ENCODE measurements around the gene FZD8. TPM values are rescaled to one million over a fixed set of nuclear protein-coding genes. Genes with fewer than 3 reads are reported as not detected.

FZD8 gene
- total RNA-seq, 2 experiments from 2014 or later: 0.18 to 0.35 TPM

DNA sequence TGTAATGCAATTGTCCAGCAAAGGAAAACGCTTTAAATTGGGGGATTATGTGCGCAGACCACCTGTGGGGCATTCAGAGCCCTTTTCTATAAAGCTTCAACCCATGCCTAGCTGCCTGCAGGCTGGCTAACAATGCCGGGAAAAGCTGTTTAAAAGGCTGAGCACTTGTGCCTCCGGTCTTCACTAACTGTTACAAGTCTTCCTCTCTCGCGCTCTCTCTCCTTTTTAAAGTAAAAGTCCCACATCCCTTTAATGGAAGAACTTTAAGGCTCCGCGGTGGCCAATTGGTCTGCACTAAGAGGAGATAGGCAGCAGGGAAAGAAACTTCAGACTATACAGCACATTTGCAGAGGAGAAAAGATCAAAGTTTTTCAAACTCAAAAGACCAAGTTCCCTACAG, 4.6 kb downstream of the FZD8 start:
- Mint-ChIP-seq H3K4me3 (no peak overlapping the region), H3K36me3 (no peaks in the 10 kb centered on the region), H3K4me1 (peaks cover 16% of the 10 kb centered on the region), H3K27ac (no peak overlapping the region), H3K27me3 (peaks cover 56% of the 10 kb centered on the region), H3K9me3 (ENCODE audit: low read depth) (no peaks in the 10 kb centered on the region)
- DNase-seq: no peak
- CTCF ChIA-PET: no interaction called here
- ATAC-seq: no peak

DNA sequence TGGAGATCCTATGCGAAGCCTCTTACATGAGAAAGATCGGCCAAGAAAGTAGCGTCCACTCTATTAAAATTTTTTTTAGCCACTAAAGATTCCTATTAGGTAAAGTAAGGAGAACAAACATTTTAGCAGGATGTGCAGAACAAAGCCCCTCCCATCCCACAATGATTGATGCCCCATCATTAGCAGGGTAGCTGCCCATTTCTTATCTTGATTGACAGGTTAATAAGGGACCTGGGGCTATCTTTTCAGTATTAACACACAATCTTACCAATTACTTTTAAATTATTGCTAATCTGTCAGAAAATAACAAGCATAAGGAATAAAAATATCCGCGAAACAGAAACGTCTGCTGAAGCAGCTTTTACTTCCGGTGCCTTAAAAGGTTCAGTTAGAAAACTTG, 5.1 kb downstream of the FZD8 start:
- DNase-seq (no peak), ATAC-seq (no peak)
- Mint-ChIP-seq H3K36me3 (no peaks in the 10 kb centered on the region), H3K27ac (no peak overlapping the region), H3K4me3 (no peak overlapping the region), H3K9me3 (ENCODE audit: low read depth) (no peaks in the 10 kb centered on the region), H3K27me3 (peaks cover 52% of the 10 kb centered on the region), H3K4me1 (peaks cover 12% of the 10 kb centered on the region)
- CTCF ChIA-PET: no interaction called here

DNA sequence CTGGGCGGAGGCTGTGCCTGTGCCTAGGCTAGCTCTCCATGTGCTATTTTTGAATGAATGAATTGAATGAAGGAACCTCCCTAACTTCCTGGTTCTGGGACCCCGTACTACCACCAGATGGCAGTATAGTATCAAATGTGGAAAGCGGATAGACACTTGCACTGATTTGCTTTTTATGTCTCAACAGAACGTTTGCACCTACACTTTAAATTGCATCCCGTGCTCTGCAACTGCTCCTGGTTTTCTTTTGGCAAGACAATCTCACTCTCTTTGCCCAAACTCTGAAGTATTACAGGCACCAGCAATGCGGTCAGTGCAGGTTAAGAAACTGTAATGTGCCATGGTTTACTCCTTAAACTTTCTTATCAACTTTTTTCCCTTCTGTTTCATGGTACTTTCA, 6.5 kb downstream of the FZD8 start:
- CTCF ChIA-PET: interaction anchor here (0.8 to 1.7 kb wide), 10 partner anchors 9 to 744 kb away, joined by 3 to 5 read pairs (median 3); no protein-coding TSS in a partner anchor
- Mint-ChIP-seq H3K27ac (no peak overlapping the region), H3K4me1 (peaks cover 8% of the 10 kb centered on the region), H3K9me3 (ENCODE audit: low read depth) (no peaks in the 10 kb centered on the region), H3K36me3 (no peaks in the 10 kb centered on the region), H3K4me3 (no peak overlapping the region), H3K27me3 (peaks cover 47% of the 10 kb centered on the region)
- ATAC-seq (peak; percentile 64), DNase-seq (peak; percentile 51)

DNA sequence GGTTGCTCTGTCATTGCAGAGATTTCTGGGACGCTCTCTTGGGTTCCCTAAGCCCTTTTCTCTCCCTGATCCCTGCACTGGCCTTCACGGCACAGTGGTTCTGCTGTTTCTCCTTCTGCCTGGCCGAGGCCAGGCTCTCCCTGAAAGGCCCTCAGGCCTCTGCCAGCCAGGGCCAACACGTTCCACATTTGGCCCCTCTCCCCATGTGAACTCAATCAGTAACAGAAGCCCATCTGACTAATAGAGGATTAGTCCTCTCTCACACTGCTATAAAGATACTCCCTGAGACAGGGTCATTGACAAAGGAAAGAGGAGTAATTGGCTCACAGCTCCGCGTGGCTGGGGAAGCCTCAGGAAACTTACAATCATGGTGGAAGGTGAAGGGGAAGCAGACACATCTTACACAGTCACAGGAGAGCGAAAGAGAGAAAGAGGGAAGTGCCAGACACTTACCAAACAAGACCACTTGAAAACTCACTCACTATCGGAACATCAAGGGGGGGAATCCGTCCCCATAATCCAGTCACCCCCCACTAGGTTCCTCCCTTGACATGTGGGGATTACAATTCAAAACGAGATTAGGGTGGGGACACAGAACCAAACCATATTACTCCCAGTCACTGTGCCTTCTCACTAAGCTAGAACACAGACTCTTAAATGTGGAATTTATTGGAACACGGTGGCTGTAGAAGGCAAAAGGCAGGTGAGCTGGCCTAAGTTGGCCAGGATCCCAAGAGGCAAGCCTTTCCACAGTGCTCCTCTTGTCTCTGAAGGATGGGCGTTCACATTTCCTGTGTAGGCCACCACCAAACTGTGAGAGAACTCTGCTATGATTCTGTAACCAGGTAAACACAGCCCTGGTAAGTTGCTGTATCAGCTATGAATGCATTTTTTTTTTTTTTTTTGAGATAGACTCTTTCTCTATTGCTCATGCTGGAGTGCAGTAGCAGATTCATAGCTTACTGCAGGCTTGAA, 8.8 kb downstream of the FZD8 start:
- no peak for ATAC-seq
- Mint-ChIP-seq H3K4me3 (no peak overlapping the region), H3K27me3 (peaks cover 41% of the 10 kb centered on the region), H3K27ac (no peak overlapping the region), H3K36me3 (no peaks in the 10 kb centered on the region), H3K9me3 (ENCODE audit: low read depth) (no peaks in the 10 kb centered on the region), H3K4me1 (no peaks in the 10 kb centered on the region)
- CTCF ChIA-PET: interaction anchor here (0.8 kb wide), 1 partner anchor 8 kb away, joined by 5 read pairs; no protein-coding TSS in a partner anchor
- no peak for DNase-seq

DNA sequence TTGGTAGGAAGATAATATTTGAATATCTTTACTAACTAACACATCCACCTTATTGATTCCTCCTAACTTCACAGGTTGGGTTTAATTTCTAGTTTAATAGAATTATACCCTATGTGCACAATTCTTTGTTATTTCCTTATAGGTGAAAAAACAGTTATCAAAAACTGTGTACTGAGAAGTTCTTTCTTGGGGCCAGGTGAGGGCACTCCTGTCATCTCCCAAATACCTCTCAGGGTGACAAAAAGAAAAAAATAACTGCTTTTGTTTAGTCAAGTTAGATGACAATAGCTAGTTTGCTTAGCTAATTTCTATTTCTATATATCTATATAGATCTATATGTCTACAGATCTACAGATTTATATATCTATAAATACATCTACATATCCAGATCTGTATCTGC, 10.1 kb downstream of the FZD8 start:
- H3K9me3 Mint-ChIP-seq (ENCODE audit: low read depth): no peaks in the 10 kb centered on the region
- H3K36me3 Mint-ChIP-seq: no peaks in the 10 kb centered on the region
- H3K4me3 Mint-ChIP-seq: no peak overlapping the region
- ATAC-seq (no peak), DNase-seq (no peak)
- H3K27me3 Mint-ChIP-seq: peaks cover 31% of the 10 kb centered on the region
- no peaks in the 10 kb centered on the region for H3K4me1 Mint-ChIP-seq
- CTCF ChIA-PET: no interaction called here
- no peak overlapping the region for H3K27ac Mint-ChIP-seq

DNA sequence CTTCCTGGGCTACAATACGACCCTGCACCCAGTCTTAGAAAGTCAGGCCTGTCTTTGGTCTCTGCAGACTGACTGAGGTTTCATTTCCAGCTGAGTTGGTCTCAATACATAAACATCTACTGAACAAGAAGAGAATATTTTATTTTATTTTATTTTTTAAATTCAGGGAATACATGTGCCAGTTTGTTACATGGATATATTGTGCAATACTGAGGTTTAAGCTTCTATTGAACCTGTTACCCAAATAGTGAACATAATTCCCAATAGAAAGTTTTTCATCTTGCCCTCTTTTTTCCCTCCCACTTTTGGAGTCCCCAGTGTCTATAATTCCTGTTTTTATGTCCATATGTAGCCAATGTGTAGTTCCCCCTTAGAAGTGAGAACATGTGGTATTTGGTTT, 10.7 kb downstream of the FZD8 start:
- Mint-ChIP-seq H3K27ac (no peak overlapping the region), H3K4me1 (no peaks in the 10 kb centered on the region), H3K4me3 (no peak overlapping the region), H3K9me3 (ENCODE audit: low read depth) (no peaks in the 10 kb centered on the region), H3K27me3 (peaks cover 25% of the 10 kb centered on the region), H3K36me3 (no peaks in the 10 kb centered on the region)
- DNase-seq (no peak), ATAC-seq (no peak)
- CTCF ChIA-PET: no interaction called here

DNA sequence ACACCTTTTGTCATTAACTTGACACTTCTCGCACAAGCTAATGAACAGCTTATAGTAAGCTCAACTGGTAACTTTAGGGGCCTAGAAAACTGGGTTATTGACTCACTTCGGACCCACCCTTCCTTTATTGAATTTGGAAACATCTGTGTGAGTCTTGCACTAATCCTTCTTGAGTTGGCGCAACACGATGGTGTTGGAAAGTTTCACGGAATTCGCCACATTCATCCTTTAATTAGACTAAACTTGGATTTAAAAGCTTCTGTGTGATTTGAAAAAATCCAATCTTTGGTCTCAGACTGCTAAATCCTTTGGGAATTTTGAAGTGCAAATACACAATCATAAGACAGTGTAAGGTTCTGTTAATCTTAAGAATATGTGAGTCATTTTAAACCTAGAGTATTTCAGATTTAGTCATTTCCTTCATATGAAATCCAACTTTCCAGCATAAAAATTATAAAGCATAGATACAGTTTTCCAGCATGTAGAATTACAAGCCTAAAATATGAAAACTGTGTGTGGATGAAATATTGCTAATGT, 15.1 kb downstream of the FZD8 start:
- CTCF ChIA-PET: no interaction called here
- ATAC-seq: no peak
- H3K36me3 Mint-ChIP-seq: no peaks in the 10 kb centered on the region

DNA sequence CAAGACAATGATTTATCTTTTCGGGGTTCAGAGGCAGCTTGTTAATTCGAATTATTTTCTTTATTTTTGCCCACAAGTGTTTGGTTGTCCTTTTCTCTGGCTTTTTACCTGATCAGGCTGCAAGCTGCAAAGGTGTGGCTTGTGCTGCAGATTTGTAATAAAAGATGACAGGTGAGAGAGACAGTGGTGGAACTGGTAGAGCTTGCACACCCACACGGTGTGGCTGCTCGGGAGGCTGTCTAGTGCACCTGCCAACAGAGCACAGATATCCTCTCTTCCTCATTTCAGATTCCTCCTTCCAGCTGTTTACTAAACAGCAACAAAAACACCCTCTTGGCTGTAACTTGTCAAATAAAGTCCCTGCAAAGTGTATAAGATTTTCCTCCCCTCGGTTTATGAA, 27.8 kb downstream of the FZD8 start:
- Mint-ChIP-seq H3K27me3 (peaks cover 29% of the 10 kb centered on the region), H3K27ac (no peak overlapping the region), H3K36me3 (no peaks in the 10 kb centered on the region), H3K4me3 (no peak overlapping the region), H3K9me3 (ENCODE audit: low read depth) (peaks cover 2% of the 10 kb centered on the region), H3K4me1 (no peaks in the 10 kb centered on the region)
- ATAC-seq (no peak), DNase-seq (no peak)
- CTCF ChIA-PET: no interaction called here

More for the DNA sequence above, 15.1 kb downstream of the FZD8 start:
- DNase-seq: no peak
- Mint-ChIP-seq H3K27me3 (peaks cover 11% of the 10 kb centered on the region), H3K9me3 (ENCODE audit: low read depth) (no peaks in the 10 kb centered on the region), H3K4me3 (no peak overlapping the region), H3K27ac (no peak overlapping the region), H3K4me1 (no peaks in the 10 kb centered on the region)

DNA sequence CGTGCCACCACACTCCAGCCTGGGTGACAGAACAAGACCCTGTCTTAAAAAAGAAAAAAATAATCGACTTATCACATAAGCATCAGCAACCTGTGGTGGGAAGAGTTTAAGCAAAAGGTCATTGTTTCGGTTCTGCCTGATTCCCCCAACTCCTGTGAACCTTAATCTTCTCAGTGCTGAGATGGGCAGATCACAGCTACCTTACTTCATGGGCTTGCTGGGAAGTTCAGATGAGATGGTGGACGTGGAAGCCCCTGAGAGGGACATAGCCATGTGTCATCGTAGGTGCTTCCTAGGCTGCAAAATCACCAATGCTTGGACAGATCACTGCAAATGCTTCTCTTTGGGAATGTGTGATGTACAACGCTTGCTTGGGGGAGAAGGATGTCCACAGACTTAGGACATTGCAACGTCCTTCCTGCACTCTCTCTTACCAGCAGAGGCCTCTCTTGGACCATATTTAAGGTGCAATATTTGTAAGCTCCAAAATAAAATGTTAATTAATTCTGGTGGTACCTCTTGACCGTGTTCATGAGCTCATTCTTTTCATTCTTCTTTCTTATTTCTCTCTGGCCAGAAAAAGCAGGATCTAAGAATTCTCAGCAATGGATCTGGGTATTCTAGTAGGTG, 28.4 kb downstream of the FZD8 start:
- DNase-seq (no peak), ATAC-seq (no peak)
- Mint-ChIP-seq H3K4me1 (no peaks in the 10 kb centered on the region), H3K27ac (no peak overlapping the region), H3K9me3 (ENCODE audit: low read depth) (peaks cover 2% of the 10 kb centered on the region), H3K27me3 (peaks cover 34% of the 10 kb centered on the region), H3K4me3 (no peak overlapping the region), H3K36me3 (no peaks in the 10 kb centered on the region)
- CTCF ChIA-PET: no interaction called here

DNA sequence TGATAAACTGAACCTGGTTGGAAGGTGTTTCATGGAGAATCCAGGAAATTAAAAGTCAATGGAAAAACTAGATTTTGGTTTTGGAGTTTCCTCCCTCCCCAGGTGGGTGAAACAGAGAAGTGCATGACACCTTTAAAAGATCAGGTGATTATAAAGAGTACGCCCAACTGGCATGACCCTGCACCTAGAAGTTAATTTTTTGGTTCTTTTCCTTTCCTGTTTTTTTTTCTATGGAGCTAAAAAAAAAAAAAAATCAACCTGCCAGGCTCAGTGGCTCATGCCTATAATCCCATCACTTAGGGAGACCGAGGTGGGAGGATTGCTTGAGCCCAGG, 29.0 kb downstream of the FZD8 start:
- Mint-ChIP-seq H3K4me3 (no peak overlapping the region), H3K27ac (no peak overlapping the region), H3K9me3 (ENCODE audit: low read depth) (peaks cover 2% of the 10 kb centered on the region), H3K4me1 (no peaks in the 10 kb centered on the region), H3K36me3 (no peaks in the 10 kb centered on the region), H3K27me3 (peaks cover 36% of the 10 kb centered on the region)
- DNase-seq (no peak), ATAC-seq (no peak)
- CTCF ChIA-PET: interaction anchor here (1.4 kb wide), 1 partner anchor 22 kb away, joined by 3 read pairs; no protein-coding TSS in a partner anchor

DNA sequence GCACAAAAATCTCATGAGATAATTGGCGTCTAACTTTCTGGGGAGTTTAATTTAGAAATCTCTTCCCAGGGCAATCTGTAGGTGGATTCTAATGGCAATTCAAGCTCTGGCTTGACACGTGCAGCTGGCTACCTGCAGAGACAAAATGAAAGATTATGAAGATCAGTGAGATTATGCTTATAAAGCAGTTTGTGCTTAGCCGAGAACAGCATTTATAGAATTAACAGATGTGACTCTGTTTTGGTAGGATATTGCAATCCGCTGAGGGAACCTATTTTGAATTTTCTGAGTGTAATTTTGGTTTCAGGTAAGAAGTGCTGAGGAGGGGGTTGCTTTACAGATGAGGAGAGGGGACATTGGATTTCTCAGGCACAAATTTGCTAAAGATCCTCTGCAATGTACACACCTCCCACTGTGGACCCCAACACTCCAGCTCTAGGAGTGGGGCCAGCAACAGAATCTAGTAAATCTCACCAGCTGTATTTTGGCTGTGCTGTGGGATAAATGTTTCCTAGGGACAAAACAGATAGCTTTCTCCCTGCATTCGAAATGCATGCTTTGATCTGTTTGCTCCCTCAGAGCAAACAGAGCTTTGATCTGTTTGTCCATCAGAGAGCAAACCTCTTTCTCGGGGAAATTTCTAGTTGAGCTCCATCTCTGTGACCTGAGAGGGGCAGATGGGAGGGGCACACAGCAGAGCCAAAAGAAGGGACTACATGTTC, 29.6 kb downstream of the FZD8 start:
- DNase-seq: no peak
- no peak overlapping the region for H3K27ac Mint-ChIP-seq
- no peaks in the 10 kb centered on the region for H3K36me3 Mint-ChIP-seq
- H3K9me3 Mint-ChIP-seq (ENCODE audit: low read depth): peaks cover 2% of the 10 kb centered on the region
- CTCF ChIA-PET: interaction anchor here (1.1 to 1.4 kb wide), 3 partner anchors 23 to 50 kb away, joined by 3 to 6 read pairs (median 3); no protein-coding TSS in a partner anchor
- ATAC-seq: no peak
- H3K4me3 Mint-ChIP-seq: no peak overlapping the region
- H3K4me1 Mint-ChIP-seq: peaks cover under 1% of the 10 kb centered on the region
- peaks cover 37% of the 10 kb centered on the region for H3K27me3 Mint-ChIP-seq

DNA sequence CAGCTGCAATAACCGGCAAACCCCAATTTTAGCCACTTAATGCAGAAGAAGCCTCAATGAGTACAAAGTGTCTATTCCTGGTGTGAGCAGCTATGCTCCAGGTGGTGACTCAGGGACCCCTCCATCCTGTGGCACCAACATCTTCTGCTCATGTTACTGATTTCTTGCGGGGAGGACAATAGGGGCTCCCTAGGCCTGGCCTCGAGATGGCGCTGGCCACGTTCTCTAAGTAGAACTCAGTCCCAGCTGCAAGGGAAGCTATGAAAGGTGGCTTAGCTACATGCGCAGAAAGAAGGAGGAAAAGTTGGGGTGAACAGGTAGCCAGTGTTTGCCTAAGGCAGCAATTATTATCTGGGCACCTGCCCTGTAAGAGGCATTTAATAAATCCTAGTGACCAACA, 30.3 kb downstream of the FZD8 start:
- Mint-ChIP-seq H3K27me3 (peaks cover 45% of the 10 kb centered on the region), H3K9me3 (ENCODE audit: low read depth) (peaks cover 2% of the 10 kb centered on the region), H3K4me3 (no peak overlapping the region), H3K27ac (no peak overlapping the region), H3K36me3 (no peaks in the 10 kb centered on the region), H3K4me1 (peaks cover 6% of the 10 kb centered on the region)
- DNase-seq (no peak), ATAC-seq (no peak)
- CTCF ChIA-PET: interaction anchor here (1.1 to 1.4 kb wide), 3 partner anchors 24 to 49 kb away, joined by 3 to 6 read pairs (median 3); no protein-coding TSS in a partner anchor

DNA sequence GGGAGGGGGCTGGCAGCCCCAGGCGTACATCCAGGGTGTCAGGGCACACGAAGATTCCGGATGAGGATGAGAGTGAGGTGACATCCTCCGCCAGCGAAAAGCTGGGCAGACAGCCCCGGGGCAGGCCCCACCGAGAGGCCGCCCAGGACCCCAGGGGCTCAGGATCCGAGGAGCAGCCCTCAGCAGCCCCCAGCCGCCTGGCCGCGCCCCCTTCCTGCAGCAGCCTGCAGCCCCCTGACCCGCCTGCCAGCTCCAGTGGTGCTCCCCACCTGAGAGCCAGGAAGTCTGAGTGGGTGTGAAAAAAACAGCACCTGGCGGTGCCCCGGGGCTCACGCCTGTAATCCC, 33.8 kb downstream of the FZD8 start:
- Mint-ChIP-seq H3K36me3 (no peaks in the 10 kb centered on the region), H3K4me1 (peaks cover 6% of the 10 kb centered on the region), H3K4me3 (no peak overlapping the region), H3K27ac (no peak overlapping the region), H3K27me3 (peaks cover 45% of the 10 kb centered on the region), H3K9me3 (ENCODE audit: low read depth) (peaks cover 2% of the 10 kb centered on the region)
- CTCF ChIA-PET: no interaction called here
- ATAC-seq: no peak
- no peak for DNase-seq

Data from activated CD8-positive, alpha-beta memory T cell treated with anti-CD3 and anti-CD28 coated beads, Interleukin-2, amount 10 ng/mL, durations not matched to agents 7 days and 5 days (primary cell).